IMR-90 (cell line): Measurements from ENCODE around the gene CDH23. TPM values are rescaled to one million over a fixed set of nuclear protein-coding genes. Genes with fewer than 3 reads are reported as not detected.

Source experiments
- ATAC-seq: fragments of 200-7000 bp; cut with Tn5 transposase; 2 replicates; pipeline ENCODE4 v1.9.1; 2020; ENCODE audit warnings: low read depth, mild to moderate bottlenecking, moderate library complexity
- BruUV-seq: library from RNA; stranded (reverse); fragments of 400-500 nt; replicated peaks from 2 replicates; lab custom pipeline; 2021; lab: Mats Ljungman, UMichigan
- CTCF ChIA-PET: fragments of 300-600 bp; formaldehyde crosslinking; extraction: SDS; loops from one replicate; lab custom pipeline; 2021; ENCODE audit warnings: antibody characterized with exemption; lab: Yijun Ruan, JAX
- POLR2A ChIA-PET: fragments of 300-600 bp; sonication (Branson Sonifier 250); formaldehyde crosslinking; loops from one replicate; lab custom pipeline; 2022; ENCODE audit warnings: antibody characterized with exemption; ENCODE audit not compliant: unreplicated experiment; lab: Charles Lee
- DNase-seq: peaks from one replicate; pipeline ENCODE4 v3.0.0; 2013
- H2AFZ ChIP-seq: replicated peaks from 2 replicates; pipeline ENCODE3; 2013; ENCODE audit warnings: low read length, mild to moderate bottlenecking; ENCODE audit not compliant: poor library complexity
- H2AK5ac ChIP-seq: 2 replicates; pipeline ENCODE4 v1.6.1; 2013; ENCODE audit warnings: low read depth, low read length, inconsistent platforms
- H2AK9ac ChIP-seq: replicated peaks from 2 replicates; pipeline ENCODE3; 2013; ENCODE audit warnings: mild to moderate bottlenecking, low read depth, low read length, moderate library complexity; ENCODE audit not compliant: poor library complexity
- H2BK120ac ChIP-seq: 2 replicates; pipeline ENCODE4 v1.6.1; 2013; ENCODE audit warnings: low read depth, low read length, inconsistent platforms
- H2BK15ac ChIP-seq: 3 replicates; pipeline ENCODE4 v1.6.1; 2013; ENCODE audit warnings: low read depth, low read length, inconsistent platforms
- H2BK20ac ChIP-seq: 2 replicates; pipeline ENCODE4 v1.6.1; 2013; ENCODE audit warnings: low read depth, mild to moderate bottlenecking, inconsistent platforms, low read length, moderate library complexity
- H2BK5ac ChIP-seq: 2 replicates; pipeline ENCODE4 v1.6.1; 2013; ENCODE audit warnings: mild to moderate bottlenecking, low read depth, low read length, inconsistent platforms; ENCODE audit not compliant: poor library complexity, severe bottlenecking
- H3K14ac ChIP-seq: replicated peaks from 2 replicates; pipeline ENCODE4 v1.6.1; 2013; ENCODE audit warnings: low read depth, low read length, inconsistent platforms
- H3K18ac ChIP-seq: 2 replicates; pipeline ENCODE4 v1.6.1; 2013; ENCODE audit warnings: low read depth, low read length, control low read depth
- H3K23ac ChIP-seq: 2 replicates; pipeline ENCODE4 v1.6.1; 2013; ENCODE audit warnings: low read depth, low read length, inconsistent platforms
- H3K27ac ChIP-seq: 2 replicates; pipeline ENCODE4 v1.5.1; 2013; ENCODE audit warnings: mild to moderate bottlenecking, control low read depth, low read length; ENCODE audit not compliant: insufficient read depth
- H3K27me3 ChIP-seq: 2 replicates; pipeline ENCODE4 v1.6.1; 2013; ENCODE audit warnings: low read length; ENCODE audit not compliant: control insufficient read depth, insufficient read depth
- H3K36me3 ChIP-seq: 2 replicates; pipeline ENCODE4 v1.6.1; 2013; ENCODE audit warnings: low read length, mixed read lengths; ENCODE audit not compliant: control insufficient read depth, insufficient read depth
- H3K4ac ChIP-seq: 2 replicates; pipeline ENCODE4 v1.6.1; 2013; ENCODE audit warnings: low read depth, low read length, inconsistent platforms
- H3K4me1 ChIP-seq: 2 replicates; pipeline ENCODE4 v1.6.1; 2013; ENCODE audit warnings: low read length, mixed read lengths; ENCODE audit not compliant: control insufficient read depth, insufficient read depth
- H3K4me2 ChIP-seq: 2 replicates; pipeline ENCODE4 v1.6.1; 2013; ENCODE audit warnings: low read depth, mild to moderate bottlenecking, control low read depth, low read length, moderate library complexity
- H3K4me3 ChIP-seq: 2 replicates; pipeline ENCODE4 v1.5.1; 2013; ENCODE audit warnings: low read depth, mild to moderate bottlenecking, control low read depth, low read length, moderate library complexity; ENCODE audit not compliant: insufficient read depth
- H3K56ac ChIP-seq: 2 replicates; pipeline ENCODE4 v1.6.1; 2013; ENCODE audit warnings: low read length, inconsistent platforms; ENCODE audit not compliant: insufficient read depth; ENCODE audit errors: extremely low read depth
- H3K79me1 ChIP-seq, 2 experiments: 2 replicates each; pipeline ENCODE4 v1.6.1; 2013; ENCODE audit warnings: low read length in 2 of 2, inconsistent platforms in 1 of 2, low read depth in 1 of 2
- H3K9ac ChIP-seq: 2 replicates; pipeline ENCODE4 v1.6.1; 2013; ENCODE audit warnings: low read depth, low read length, control low read depth
- H3K9me1 ChIP-seq: 2 replicates; pipeline ENCODE4 v1.6.1; 2013; ENCODE audit warnings: low read length, inconsistent platforms; ENCODE audit not compliant: insufficient read depth
- H3K9me3 ChIP-seq: 2 replicates; pipeline ENCODE4 v1.6.1; 2013; ENCODE audit warnings: low read length; ENCODE audit not compliant: control insufficient read depth, insufficient read depth
- H4K20me1 ChIP-seq: 2 replicates; pipeline ENCODE4 v1.6.1; 2013; ENCODE audit warnings: low read length, inconsistent platforms; ENCODE audit not compliant: insufficient read depth
- H4K5ac ChIP-seq: 2 replicates; pipeline ENCODE4 v1.6.1; 2013; ENCODE audit warnings: mild to moderate bottlenecking, low read depth, low read length, control low read depth
- H4K8ac ChIP-seq, 2 experiments: 2 replicates each; pipeline ENCODE4 v1.6.1; 2013; ENCODE audit warnings: low read depth in 2 of 2, low read length in 2 of 2, control low read depth in 1 of 2, inconsistent platforms in 1 of 2
- H4K91ac ChIP-seq: 2 replicates; pipeline ENCODE4 v1.6.1; 2013; ENCODE audit warnings: low read depth, low read length, inconsistent platforms; ENCODE audit not compliant: insufficient read depth
- BHLHE40 ChIP-seq: fragments of 150-350 bp; IDR thresholded peaks from 2 replicates; pipeline ENCODE4 v1.6.1; 2016; ENCODE audit warnings: mild to moderate bottlenecking, low read depth, low read length
- CHD1 ChIP-seq: IDR thresholded peaks from 2 replicates; pipeline ENCODE4 v1.6.1; 2012; ENCODE audit warnings: low read depth, low read length, improper control_type of control experiment
- CTCF ChIP-seq: conservative IDR thresholded peaks from 2 replicates; pipeline ENCODE4 v1.5.1; 2012; ENCODE audit warnings: mild to moderate bottlenecking, low read depth, low read length, improper control_type of control experiment
- FOS ChIP-seq: fragments of 150-350 bp; IDR thresholded peaks from 2 replicates; pipeline ENCODE4 v1.6.1; 2016; ENCODE audit warnings: low read depth, low read length
- MXI1 ChIP-seq: IDR thresholded peaks from 2 replicates; pipeline ENCODE4 v1.6.1; 2012; ENCODE audit warnings: low read depth, mild to moderate bottlenecking, low read length, moderate library complexity, borderline replicate concordance
- RAD21 ChIP-seq: IDR thresholded peaks from 2 replicates; pipeline ENCODE4 v1.6.1; 2012; ENCODE audit warnings: low read length, improper control_type of control experiment
- RCOR1 ChIP-seq: IDR thresholded peaks from 2 replicates; pipeline ENCODE4 v1.6.1; 2012; ENCODE audit warnings: mild to moderate bottlenecking, low read length, improper control_type of control experiment; ENCODE audit not compliant: insufficient replicate concordance
- USF2 ChIP-seq: fragments of 150-350 bp; IDR thresholded peaks from 2 replicates; pipeline ENCODE4 v1.6.1; 2017; ENCODE audit warnings: mild to moderate bottlenecking, antibody characterized with exemption, low read length, low read depth
- WGBS, 2 experiments: methylation state at CpG; one replicate each; pipeline versions ENCODE4 v1.1.5 to v1.1.7; 2013; ENCODE audit warnings: missing lambda C conversion rate in 2 of 2; ENCODE audit not compliant: insufficient read length in 1 of 2; ENCODE audit errors: extremely low coverage in 2 of 2; 5-methylcytosine and 5-hydroxymethylcytosine counted together
- dilution Hi-C: fragments of 300-500 bp; cut with HindIII; formaldehyde crosslinking; loops from one replicate; pipeline ENCODE4 v1.14.3; 2018; ENCODE audit warnings: low sequenced_read_pairs; ENCODE audit not compliant: unreplicated experiment
- in situ Hi-C: fragments of 300-500 bp; cut with MboI; formaldehyde crosslinking; loops from 3 replicates; pipeline ENCODE4 v1.14.3; 2019; ENCODE audit warnings: low sequenced_read_pairs, inconsistent platforms, mixed read lengths
- intact Hi-C: fragments of 100-400 bp; cut with micrococcal nuclease; formaldehyde crosslinking; loops from 2 replicates; pipeline ENCODE4 v1.10.0; 2022
- polyA plus RNA-seq, 3 experiments: library from polyadenylated mRNA; depleted of rRNA; stranded (reverse); fragments of >200 nt; gene quantifications; 2 replicates each; pipeline ENCODE4 v1.2.3, GENCODE V29; 2012; ENCODE audit warnings: low replicate concordance in 1 of 3
- total RNA-seq: library from RNA; depleted of rRNA; stranded (reverse); fragments of >200 nt; gene quantifications from 2 replicates; pipeline ENCODE4 v1.2.3, GENCODE V29; 2012

Gene CDH23
- total and polyA plus RNA-seq, 2 of the 4 experiments (the other 2 are of a cell fraction) = under 0.01 to 0.03 TPM

GRCh38 chr10:71433768-71434744 lies 37.3 kb downstream of the CDH23 start:
- H4K5ac ChIP-seq = no peak overlapping the region
- TF ChIP-seq RAD21 (no peak), FOS (no peak), BHLHE40 (no peak), CTCF (no peak), MXI1 (no peak), CHD1 (no peak), RCOR1 (no peak), USF2 (no peak)
- POLR2A ChIA-PET = no interaction called here

More at GRCh38 chr10:71433768-71434744, 37.3 kb downstream of the CDH23 start:
- Histone ChIP-seq H3K27me3 (peaks cover 47% of the 10 kb centered on the region), H3K9me3 (no peaks in the 10 kb centered on the region), H3K79me1 (no peaks in the 10 kb centered on the region), H2BK20ac (no peak overlapping the region), H4K91ac (no peak overlapping the region), H4K8ac (no peak overlapping the region), H3K14ac (no peak overlapping the region), H2BK5ac (no peak overlapping the region), H3K4me2 (no peak overlapping the region), H3K23ac (no peak overlapping the region), H4K20me1 (no peaks in the 10 kb centered on the region), H2AFZ (no peak overlapping the region), H3K56ac (no peak overlapping the region), H3K4me3 (no peak overlapping the region), H3K4me1 (no peaks in the 10 kb centered on the region), H2BK120ac (no peak overlapping the region), H3K18ac (no peak overlapping the region), H2AK5ac (no peak overlapping the region), H3K9me1 (no peaks in the 10 kb centered on the region), H2BK15ac (no peak overlapping the region), H3K9ac (no peak overlapping the region), H3K36me3 (no peaks in the 10 kb centered on the region), H3K4ac (no peak overlapping the region), H2AK9ac (no peak overlapping the region), H3K27ac (no peak overlapping the region)
- WGBS, 2 experiments = 68% methylated on average over 6 of the region's 10 CpGs; no CpG with 5 or more reads in 1 of the 2 experiments
- dilution Hi-C loops (no loop called here), in situ Hi-C loops (no loop called here), intact Hi-C loops (no loop called here)
- BruUV-seq = no TSS peak
- no peak for ATAC-seq
- CTCF ChIA-PET = no interaction called here
- no peak for DNase-seq
